RWPE1 (cell line): ENCODE results near the gene CDKN2C.

Experiments used
- CTCF ChIA-PET: fragments of 350-600 bp; sonication (Branson Sonifier 250); formaldehyde crosslinking; extraction: SDS; loops from one replicate; lab custom pipeline; 2021; lab: Yijun Ruan, JAX
- POLR2A ChIA-PET: fragments of 400-600 bp; formaldehyde crosslinking; extraction: SDS; loops from one replicate; lab custom pipeline; 2020; ENCODE audit warnings: antibody characterized with exemption; ENCODE audit not compliant: low non-redundant PET; lab: Yijun Ruan, JAX
- DNase-seq: peaks from one replicate; pipeline ENCODE4 v3.0.0; 2012; ENCODE audit warnings: low spot score
- H3K27ac ChIP-seq: fragments of 450-650 bp; 2 replicates; pipeline ENCODE4 v1.5.1; 2017
- TF ChIP-seq, protein P1 (sequence below): fragments of 450-650 bp; conservative IDR thresholded peaks from 2 replicates; pipeline ENCODE4 v1.5.1; 2017; ENCODE audit warnings: low read depth, mild to moderate bottlenecking

CDKN2C gene

DNA sequence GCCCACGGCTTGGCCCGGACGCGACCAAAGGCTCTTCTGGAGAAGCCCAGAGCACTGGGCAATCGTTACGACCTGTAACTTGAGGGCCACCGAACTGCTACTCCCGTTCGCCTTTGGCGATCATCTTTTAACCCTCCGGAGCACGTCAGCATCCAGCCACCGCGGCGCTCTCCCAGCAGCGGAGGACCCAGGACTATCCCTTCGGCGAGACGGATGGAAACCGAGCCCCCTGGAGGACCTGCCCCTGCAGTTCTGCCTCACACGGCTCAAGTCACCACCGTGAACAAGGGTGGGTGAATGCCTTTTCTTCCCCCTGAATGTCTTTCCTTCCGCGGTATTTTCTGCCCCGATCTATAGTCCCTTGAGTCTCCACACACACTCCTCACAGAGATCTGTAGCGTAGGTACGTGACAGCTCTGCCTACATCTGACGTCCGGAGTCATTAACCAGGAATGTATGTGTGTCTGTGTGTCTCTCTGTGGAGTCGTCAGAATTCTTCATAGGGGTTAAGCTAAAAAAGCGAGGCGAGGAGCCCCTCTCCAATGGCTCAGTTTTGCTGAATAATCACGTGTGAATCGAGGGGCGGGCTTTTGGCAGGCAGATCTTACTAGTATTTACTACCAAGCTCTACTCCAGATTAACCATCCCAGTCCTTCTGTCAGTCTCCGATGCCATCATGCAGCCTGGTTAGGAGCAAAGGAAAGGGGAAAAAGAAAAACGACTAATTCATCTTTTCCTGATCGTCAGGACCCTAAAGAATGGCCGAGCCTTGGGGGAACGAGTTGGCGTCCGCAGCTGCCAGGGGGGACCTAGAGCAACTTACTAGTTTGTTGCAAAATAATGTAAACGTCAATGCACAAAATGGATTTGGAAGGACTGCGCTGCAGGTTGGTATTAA, at the start of gene CDKN2C:
TSS of gene CDKN2C (plus strand) at position 635 of the 898 bp plus-strand sequence. CDS start at position 759, 124 bp downstream.
- ChIA-PET POLR2A (interaction anchor here (0.6 kb wide), 1 partner anchor 8 kb away, joined by 4 read pairs; no protein-coding TSS in a partner anchor), CTCF (interaction anchor here (0.6 to 1.2 kb wide), 8 partner anchors 10 to 868 kb away, joined by 3 to 4 read pairs (median 3); partner anchors contain the start of gene FAF1)
- TF ChIP-seq, protein P1, sequence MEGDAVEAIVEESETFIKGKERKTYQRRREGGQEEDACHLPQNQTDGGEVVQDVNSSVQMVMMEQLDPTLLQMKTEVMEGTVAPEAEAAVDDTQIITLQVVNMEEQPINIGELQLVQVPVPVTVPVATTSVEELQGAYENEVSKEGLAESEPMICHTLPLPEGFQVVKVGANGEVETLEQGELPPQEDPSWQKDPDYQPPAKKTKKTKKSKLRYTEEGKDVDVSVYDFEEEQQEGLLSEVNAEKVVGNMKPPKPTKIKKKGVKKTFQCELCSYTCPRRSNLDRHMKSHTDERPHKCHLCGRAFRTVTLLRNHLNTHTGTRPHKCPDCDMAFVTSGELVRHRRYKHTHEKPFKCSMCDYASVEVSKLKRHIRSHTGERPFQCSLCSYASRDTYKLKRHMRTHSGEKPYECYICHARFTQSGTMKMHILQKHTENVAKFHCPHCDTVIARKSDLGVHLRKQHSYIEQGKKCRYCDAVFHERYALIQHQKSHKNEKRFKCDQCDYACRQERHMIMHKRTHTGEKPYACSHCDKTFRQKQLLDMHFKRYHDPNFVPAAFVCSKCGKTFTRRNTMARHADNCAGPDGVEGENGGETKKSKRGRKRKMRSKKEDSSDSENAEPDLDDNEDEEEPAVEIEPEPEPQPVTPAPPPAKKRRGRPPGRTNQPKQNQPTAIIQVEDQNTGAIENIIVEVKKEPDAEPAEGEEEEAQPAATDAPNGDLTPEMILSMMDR, result no peak
- H3K27ac ChIP-seq, result peak within 1 kb of the TSS; percentile 97
- peak; percentile 62 for DNase-seq

DNA sequence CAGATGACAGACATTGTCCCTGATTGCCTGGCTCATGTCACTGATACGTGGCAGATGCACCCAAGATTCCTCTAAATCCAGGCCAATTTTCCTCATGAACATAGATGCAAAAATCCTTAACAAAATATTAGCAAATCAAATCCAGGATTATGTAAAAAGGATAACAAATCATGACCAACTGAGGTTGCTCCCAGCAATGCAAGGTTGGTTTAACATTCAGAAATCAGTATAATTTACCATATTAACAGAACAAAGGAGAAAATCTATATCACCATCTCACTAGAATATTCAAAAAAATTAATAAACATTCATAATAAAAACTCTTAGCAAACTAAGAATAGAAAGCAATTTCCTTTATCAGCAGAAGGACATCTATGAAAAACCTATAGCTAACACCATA, 49.6 kb upstream of the CDKN2C start:
- DNase-seq, result no peak
- H3K27ac ChIP-seq, result no peak overlapping the region
- ChIA-PET POLR2A (no interaction called here), CTCF (no interaction called here)
- TF ChIP-seq, protein P1, result no peak

DNA sequence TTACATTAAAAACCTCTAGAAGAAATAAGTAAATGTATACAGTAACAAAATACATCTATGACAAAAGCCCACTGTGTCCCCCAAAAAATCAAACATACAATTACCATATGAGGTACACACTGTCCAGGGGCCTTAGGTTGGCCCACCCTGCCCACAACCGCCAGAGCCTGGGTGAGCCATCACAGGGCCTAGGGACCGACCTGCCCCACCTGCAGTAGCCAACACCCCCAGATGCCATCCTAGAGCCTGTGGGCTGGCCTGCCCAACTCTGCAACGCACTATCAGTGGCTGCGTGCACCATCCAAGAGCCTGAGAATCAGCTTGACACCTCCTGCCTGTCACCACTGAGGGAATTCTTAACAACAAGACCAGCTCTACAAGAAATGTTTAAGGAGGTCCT, 49.0 kb upstream of the CDKN2C start:
- no peak overlapping the region for H3K27ac ChIP-seq
- no peak for DNase-seq
- TF ChIP-seq, protein P1, result no peak
- ChIA-PET CTCF (no interaction called here), POLR2A (no interaction called here)

DNA sequence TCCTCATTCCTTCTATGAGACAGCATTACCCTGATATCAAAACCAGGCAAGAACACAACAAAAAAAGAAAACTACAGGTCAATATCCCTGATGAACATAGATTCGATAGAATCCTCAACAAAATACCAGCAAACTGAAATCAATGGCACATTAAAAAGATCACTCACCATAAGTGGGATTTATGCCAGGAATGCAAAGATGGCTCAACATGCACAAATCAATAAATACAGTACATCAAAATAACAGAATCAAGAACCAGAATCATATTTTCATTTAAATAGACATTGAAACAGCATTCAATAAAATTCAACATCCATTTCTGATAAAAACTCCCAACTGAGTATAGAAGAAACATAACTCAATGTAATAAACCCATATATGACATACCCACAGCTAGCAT, 46.5 kb upstream of the CDKN2C start:
- ChIA-PET POLR2A (no interaction called here), CTCF (no interaction called here)
- no peak for DNase-seq
- TF ChIP-seq, protein P1, result no peak
- no peak overlapping the region for H3K27ac ChIP-seq

DNA sequence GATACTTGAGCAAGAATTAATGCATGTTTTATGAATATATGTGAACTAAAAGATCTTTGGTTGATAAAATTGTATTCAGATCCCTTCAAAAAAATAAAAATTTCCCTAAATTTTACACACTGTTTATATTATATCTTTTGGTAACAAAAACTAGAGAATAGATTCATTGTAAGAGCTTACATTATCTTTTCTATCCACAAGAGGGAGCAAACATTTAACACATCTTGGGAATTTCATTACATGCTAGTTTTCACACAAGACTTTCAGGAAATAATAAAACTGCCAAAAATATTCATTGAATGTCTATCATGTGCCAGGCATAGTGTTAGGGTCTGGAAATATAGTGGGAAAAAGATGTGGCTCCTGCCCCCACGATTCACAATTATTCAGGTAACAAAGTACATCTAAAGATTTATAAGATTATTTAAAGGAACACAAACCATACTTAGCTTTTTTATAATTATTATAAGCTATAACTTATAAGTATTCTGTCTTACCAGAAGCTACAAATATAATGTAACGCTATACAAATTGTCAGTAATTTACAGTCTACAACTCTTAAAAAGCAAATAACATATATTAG, 40.6 kb upstream of the CDKN2C start:
- POLR2A ChIA-PET, result no interaction called here
- TF ChIP-seq, protein P1, result peak; percentile 67
- peak; percentile 19 for DNase-seq
- no peak overlapping the region for H3K27ac ChIP-seq
- CTCF ChIA-PET, result interaction anchor here (0.5 to 1.4 kb wide), 13 partner anchors 13 to 358 kb away, joined by 3 to 8 read pairs (median 3); partner anchors contain the start of gene FAF1

DNA sequence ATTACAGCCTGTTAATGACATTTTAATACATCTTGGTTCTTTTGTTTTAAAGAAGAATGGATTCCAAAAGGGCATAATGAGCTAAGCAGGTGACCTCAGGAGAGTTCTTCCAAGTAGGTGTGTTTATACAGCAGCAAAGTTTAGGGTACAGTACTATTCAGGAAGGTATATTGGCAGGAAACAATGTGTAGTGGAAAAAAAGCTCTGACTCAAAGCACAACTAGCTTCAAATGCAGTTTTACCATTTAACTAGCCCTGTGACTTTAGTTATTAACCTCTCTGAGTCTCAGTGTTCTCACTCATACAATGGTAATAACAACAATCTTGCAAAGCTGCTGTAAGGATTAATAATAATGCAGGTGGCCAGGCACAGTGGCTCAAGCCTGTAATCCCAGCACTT, 39.9 kb upstream of the CDKN2C start:
- H3K27ac ChIP-seq, result peak overlapping the region; percentile 37
- no peak for DNase-seq
- ChIA-PET CTCF (interaction anchor here (0.5 to 1.4 kb wide), 7 partner anchors 30 to 359 kb away, joined by 3 to 8 read pairs (median 4); partner anchors contain the start of gene FAF1), POLR2A (no interaction called here)
- TF ChIP-seq, protein P1, result no peak
